PC-3 (cell line): ENCODE measurements around the gene ZNF467.

Experiments
- EZH2 ChIP-seq: fragments of 300-600 bp; sonication (generic); IDR thresholded peaks from one replicate; pipeline ENCODE4 v1.6.1; 2017; ENCODE audit warnings: antibody characterized with exemption, mild to moderate bottlenecking, low read length; ENCODE audit not compliant: unreplicated experiment
- TF ChIP-seq, protein P1 (sequence below): fragments of 300-600 bp; sonication (generic); conservative IDR thresholded peaks from 2 replicates; pipeline ENCODE4 v1.5.1; 2017; ENCODE audit warnings: antibody characterized with exemption, low read depth, mild to moderate bottlenecking, low read length

DNA sequence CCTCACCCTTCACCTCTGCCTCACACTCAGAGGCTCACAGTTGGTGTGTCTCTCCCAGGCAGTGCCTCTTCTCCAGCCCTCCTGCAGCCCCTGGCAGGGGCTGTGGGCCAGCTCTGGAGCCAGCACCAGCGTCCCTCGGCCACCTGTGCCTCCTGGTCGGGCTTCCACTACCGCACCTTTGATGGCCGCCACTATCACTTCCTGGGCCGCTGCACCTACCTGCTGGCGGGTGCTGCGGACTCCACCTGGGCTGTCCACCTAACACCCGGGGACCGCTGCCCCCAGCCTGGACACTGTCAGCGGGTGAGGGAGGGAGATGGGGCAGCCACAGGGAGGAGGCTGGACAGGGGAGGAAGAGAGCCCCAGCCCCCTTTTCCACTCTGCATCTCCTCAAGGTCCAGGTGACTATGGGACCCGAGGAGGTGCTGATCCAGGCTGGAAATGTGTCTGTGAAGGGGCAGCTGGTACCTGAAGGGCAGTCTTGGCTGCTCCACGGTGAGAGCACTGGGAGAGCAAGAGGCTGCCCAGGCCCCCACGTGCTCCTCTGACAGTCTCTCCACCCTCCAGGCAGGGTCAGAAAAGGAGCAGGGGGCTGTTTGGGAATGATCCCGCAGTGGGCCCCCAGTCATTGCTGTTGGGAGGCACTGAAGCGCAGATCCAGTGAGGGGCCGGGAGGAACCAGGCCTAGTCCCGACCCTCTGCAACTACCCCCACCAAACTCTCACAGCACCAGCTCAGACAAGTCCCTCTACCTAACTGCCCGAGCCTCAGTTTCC is 4.4 kb upstream of the ZNF467 start:
- TF ChIP-seq, protein P1, sequence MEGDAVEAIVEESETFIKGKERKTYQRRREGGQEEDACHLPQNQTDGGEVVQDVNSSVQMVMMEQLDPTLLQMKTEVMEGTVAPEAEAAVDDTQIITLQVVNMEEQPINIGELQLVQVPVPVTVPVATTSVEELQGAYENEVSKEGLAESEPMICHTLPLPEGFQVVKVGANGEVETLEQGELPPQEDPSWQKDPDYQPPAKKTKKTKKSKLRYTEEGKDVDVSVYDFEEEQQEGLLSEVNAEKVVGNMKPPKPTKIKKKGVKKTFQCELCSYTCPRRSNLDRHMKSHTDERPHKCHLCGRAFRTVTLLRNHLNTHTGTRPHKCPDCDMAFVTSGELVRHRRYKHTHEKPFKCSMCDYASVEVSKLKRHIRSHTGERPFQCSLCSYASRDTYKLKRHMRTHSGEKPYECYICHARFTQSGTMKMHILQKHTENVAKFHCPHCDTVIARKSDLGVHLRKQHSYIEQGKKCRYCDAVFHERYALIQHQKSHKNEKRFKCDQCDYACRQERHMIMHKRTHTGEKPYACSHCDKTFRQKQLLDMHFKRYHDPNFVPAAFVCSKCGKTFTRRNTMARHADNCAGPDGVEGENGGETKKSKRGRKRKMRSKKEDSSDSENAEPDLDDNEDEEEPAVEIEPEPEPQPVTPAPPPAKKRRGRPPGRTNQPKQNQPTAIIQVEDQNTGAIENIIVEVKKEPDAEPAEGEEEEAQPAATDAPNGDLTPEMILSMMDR, result no peak
- no peak for TF ChIP-seq EZH2
